Adrenal gland (tissue), 5 donors: Measurements from ENCODE around the gene TMEM61.

Experiments
- CTCF ChIP-seq, 6 experiments: fragments of 450-650 bp in 4 of 6; fragments of 200-600 bp in 2 of 6; sonication (generic) in 1 of 6; IDR thresholded peaks; 1 replicate in 5 of 6; 2 replicates in 1 of 6; pipeline versions ENCODE4 v1.5.1 to v1.8.0; 2016 to 2021; ENCODE audit warnings: antibody characterized with exemption in 6 of 6, mild to moderate bottlenecking in 2 of 6, moderate library complexity in 1 of 6
- POLR2A ChIP-seq, 2 donors: fragments of 450-650 bp; IDR thresholded peaks; one replicate each; pipeline ENCODE4 v1.6.1; 2017; ENCODE audit warnings: antibody characterized with exemption in 2 of 2, mild to moderate bottlenecking in 2 of 2, moderate library complexity in 1 of 2
- donor health status: DM: no; HTN: no; CAD: no.

- TF ChIP-seq CTCF (IDR thresholded peaks at IDR 0.05), result no peak
- TF ChIP-seq POLR2A (IDR thresholded peaks at IDR 0.05), result no peak
These were observed 57.5 kb downstream of the TMEM61 start for GRCh38 chr1:55037733-55038551.
